ENCODE results near the gene CIAO3.

Gene CIAO3

DNA sequence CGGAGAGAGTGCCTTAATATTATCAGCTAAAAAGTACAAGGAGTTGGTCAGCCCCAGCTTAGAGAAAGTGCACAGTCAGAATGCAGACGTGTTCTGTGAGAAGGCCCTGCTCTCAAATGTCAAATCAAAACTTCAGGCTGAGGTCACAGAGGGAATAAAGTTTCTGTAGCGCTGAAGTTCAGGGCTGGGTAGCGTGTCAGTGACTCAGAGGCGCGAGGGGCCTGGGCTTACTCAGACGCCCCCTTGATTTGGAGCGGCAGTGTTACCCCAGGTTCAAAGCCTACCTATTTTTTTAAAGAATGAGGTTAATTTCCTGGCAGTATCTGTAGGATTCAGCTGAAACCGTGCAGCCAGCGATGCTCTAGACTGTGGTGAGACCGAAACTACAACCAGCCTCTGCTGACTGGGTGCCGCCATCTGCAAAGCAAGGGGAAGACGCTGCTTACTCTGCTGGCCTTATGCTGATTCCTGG lies 4.8 kb downstream of the CIAO3 start:
- peak; percentile 43 to 74 (median 65) for DNase-seq (ENCODE audit: low read depth in 3 of 3)

DNA sequence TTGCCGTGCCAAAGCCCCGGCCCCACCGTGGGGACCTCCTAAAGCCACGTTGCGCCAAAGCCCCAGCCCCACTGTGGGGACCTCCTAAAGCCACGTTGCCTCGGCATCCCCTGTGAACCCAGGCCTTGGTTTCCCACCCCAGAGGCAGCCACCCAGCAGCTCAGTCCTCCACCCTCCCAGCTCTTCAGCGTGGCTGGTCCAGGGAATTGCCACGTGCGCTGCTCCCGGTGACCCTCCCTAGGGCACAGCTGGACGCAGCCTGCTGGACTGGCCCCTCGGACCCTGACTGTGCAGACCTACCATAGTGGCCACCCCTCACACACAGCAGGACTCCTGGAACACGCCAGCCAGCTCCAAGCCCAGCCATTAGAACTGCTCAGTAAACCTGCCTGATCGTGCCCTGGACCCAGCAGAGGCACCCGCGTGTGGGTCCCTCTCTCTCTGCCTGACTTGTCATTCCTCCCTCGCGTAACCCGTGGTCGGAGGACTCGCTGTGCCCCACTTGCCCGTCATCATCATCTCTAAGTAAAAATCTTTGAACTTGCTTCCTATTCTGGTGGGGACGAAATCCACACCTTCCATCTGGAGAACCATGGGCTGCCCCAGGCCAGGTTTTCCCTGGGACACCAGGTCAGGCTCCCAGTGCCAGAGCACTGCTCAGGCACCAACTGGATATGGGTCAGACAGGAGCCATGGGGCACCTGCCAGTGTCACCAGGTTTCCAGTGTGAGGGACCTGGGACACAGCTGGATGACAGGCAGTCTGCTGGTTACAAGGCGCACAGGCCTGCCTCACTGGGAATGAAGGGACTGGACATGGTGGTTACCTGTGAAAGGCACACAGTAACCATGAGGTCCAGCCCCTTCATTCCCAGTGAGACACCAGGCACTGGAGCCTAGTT lies 5.6 kb downstream of the CIAO3 start:
- DNase-seq (ENCODE audit: low read depth in 3 of 3), result no peak

DNA sequence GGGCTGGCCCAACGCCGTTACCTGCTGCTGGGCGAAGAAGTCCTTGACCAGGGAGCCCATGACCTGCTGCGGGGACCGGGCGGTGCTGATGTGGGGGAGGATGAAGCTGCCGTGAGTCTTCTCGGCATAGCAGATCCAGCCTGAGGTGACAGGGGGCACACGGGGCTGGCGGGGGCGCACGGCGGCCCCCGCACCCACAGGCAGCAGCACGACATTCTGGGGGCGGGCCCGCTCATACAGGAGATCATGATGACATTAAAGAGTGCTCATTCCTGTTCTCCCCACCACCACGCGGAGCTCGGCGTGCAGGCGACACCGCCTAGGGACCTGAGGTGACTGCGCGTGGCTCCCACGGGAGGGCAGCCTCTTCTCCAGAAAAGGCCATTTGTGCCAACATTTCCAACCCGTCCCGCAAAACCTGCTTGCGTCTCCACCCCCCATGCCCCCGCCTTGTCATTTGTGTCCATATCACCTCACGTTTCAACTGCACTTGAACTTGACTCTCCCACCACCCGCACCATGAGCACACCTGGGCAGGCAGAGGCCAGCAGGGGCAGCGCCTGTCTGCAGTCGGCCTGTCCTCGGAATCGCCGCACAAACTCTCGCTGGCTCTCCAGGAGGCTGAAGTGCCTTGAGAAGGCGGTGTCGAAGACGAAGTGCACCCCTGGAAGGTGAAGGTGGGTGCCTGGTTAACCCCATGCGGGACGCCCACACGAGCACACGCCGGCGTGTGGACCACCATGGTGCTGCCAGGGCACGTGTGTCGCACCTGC lies 6.4 kb downstream of the CIAO3 start:
- DNase-seq (ENCODE audit: low read depth in 3 of 3), result no peak

DNA sequence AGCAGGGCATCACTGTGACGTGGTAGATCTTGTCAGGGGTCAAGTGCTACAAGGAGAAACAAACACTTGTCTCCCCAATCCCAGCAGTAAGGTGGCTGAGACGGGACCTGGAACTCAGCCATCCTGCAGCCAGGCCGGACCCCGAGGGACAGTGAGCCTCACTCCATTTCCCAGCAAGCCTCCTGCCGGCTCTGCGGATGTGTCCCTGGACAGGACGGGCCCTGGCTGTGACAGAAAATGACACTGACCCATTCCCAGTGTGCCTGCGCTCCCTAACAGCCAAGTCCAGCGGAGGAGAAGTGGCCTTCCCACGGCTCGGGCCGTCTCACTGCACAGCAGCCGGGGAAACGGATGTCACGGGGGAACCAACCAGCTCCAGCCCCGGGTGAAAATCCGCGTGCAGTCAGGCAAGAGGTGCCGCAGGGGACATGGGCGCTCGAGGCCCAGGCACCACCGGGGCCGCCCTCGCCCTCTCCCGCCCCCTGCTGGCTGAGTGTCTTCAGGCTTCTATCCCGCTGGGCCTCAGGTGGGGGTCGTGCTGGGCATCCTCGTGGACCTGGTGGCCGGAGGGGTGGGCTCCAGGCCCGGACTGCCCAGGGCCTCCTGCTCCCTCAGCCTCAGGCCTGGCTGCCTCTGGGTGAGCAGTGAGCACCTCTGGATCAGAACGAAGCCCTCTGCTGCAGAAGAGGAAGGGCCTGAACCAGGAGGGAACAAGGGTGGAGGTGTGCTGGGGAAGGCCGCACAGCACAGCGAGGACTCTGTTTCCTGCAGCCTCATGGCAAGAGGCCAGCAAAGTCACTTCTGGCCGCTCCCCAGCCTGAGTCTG lies 7.2 kb downstream of the CIAO3 start:
- peak in 1 of 3 donors; percentile 49 for DNase-seq (ENCODE audit: low read depth in 3 of 3)

DNA sequence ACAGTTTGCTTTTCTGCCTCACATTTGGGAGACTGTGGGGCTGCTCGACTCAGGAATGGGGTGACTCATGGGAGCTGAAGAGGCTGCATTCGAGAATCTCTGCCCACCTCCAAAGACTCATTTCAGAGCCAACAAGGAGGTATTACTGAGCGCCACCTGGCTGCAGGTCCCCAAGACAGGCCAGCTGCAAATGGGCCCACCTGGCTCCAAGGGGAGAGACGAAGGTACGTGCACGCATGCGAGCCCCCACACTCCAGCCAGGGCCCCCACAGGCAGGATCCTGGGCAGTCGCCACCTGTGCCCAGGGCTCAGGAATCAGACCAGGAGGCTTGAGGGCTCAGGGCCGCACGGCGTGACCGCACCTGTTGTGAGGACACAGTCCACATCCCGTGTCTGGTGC lies 7.9 kb downstream of the CIAO3 start:
- no peak for DNase-seq (ENCODE audit: low read depth in 3 of 3)

DNA sequence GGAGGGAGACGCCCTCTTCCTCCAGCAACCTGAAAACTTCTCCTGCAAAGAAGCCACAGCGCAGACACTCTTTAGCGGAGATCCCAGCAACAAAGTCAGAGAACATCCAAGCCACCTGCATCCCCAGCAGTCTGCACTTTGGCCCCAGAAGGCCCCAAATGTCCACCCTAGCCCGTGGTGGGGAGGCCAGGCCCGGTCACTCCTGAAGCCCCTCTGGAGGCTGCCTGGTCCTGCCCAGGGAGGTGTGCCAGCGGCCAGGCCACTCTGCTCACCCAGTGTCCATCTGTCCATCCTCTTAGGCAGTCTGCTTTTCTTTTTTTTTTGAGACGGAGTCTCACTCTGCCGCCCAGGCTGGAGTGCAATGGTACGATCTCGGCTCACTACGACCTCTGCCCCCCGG lies 8.5 kb downstream of the CIAO3 start:
- no peak for DNase-seq (ENCODE audit: low read depth in 3 of 3)

DNA sequence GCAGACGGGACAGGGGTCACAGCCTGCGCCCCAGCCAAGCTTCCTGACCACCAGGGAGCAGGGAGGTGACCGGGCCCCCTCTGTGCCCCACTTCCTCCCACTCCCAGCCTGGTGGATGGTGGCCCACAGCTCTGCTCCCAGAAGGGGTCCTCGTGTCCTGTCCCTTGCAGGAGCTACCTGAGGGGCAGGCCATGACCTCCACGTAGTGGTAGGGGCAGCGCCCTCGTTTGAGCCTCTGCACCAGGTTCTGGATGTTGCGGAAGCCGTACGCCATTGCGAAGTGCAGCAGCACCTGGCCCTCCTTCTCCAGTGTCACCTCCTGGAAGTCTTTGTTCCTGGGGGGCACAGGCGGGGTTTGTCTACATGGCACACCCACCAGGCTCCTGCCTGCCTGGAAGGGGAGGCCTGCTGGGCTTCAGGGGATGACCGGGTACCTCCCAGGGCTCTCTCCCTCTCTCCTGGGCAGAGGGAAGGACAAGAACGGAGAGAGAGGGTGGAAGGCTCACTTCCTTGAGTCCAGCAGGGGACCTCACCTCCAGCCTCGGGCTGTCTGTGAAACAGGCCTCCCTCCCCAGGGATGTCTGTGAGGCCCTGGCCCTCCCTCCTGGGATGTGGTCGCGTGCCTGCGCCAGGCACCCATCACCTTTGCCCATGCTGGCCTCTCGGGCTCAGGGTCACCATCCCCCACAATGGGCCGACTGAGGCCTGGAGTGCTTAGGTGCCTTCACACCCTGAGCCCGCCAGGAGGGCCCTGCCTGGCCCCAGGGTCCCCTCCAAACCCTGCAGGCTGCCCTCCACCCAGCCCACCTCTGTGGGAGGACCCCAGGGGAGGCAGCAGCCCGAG lies 9.9 kb downstream of the CIAO3 start:
- DNase-seq (ENCODE audit: low read depth in 3 of 3), result no peak

DNA sequence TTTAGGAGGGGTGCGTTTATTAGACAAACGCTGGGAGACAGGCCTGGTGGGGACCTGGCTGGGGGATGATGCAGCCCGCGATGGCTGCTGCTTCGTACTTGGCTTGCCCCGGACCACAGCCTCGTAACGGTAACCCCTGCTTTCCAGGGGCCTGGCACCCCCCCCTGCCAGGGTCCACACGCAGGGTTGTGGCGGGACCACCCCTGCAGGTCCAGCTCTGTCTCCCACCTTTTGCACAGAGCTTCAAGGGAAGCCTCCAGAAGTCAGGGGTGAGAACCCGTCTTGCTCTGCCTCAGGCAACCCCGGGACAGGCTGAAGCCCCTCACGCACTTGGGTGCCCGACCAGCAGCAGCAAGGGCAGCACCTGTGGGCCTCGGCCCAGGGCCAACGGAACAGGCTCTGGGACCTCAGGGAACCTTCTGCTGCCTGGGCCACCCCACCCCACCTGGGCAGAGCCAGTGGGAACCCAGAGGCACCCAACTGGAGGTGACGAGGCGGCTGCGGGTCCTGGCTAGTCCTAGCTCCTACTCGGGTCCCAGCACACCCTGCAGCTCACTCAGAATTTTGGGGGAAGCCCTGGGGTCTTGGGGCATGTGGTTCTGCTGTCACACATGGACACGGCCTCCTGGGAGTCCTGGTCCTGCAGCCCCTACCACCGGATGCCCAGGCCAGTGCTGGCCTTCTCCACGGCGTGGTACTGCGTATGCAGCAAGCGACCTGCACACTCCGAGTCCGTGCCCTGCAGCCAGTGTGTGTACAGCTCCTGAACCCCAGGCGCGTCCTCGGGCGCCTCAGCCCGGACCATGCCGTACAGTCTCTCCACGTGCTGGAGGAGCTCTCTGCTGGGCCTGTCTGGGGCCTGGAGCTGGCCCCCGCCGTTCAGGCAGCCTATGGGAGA lies 10.8 kb downstream of the CIAO3 start:
- no peak for DNase-seq (ENCODE audit: low read depth in 3 of 3)

DNA sequence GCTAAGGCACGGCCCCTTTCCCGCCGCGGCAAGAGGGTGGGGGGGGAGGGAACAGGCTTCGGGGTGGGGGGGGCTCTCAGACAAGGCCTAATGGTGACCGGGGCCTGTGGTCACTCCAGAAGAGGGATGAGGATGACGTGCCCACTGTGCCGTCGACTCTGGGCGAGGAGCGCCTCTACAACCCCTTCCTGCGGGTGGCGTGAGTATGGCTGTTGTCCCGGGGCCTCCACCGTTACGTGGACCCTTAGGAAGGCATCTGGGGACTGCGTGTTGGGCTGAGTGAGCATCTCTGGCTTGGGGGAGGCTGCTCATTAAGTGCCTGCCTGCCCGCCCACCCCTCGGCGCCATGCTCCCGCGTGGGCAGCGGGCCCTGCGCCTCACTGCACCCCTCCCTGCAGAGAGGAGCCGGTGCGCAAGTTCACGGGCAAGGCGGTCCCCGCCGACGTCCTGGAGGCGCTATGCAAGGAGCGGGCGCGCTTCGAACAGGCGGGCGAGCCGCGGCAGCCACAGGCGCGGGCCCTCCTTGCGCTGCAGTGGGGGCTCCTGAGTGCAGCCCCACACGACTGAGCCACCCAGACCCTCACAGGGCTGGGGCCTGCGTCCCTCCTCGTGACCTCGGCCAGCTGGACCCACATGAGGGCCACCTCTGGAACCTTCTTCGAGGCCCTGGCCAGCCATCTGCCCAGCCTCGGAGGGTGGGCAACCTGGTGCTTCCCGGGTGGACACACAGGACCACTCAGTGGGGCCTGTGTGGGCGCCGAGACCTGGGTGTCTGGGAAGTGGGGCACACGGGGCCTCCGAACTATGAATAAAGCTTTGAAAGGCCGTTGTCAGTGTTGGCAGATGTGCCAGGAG lies 11.7 kb downstream of the CIAO3 start:
- DNase-seq (ENCODE audit: low read depth in 3 of 3), result no peak

DNA sequence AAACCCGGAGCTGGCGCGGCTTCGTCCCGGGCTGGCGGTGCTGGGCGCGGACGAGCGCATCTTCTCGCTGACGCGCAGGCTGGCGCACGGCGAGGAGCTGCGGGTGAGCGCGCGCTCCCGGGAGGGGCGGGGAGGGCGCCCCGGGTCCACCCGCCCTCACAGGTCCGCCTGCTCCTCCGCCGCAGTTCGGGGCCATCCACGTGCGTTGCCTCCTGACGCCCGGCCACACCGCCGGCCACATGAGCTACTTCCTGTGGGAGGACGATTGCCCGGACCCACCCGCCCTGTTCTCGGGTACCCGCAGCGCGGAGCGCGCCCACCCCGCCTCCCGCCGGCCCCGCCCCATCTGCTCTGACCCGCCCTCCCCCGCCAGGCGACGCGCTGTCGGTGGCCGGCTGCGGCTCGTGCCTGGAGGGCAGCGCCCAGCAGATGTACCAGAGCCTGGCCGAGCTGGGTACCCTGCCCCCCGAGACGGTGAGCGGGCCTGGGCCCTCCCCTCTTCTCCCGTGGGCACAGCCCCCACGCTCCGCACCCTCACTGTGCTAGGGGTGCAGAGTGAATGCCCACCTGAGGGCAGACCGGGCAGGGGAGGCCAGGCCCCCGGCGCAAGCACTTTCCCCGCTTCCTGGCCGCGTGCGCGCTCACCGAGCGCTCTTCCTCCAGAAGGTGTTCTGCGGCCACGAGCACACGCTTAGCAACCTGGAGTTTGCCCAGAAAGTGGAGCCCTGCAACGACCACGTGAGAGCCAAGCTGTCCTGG lies 12.5 kb downstream of the CIAO3 start:
- peak in 1 of 3 donors; percentile 48 for DNase-seq (ENCODE audit: low read depth in 3 of 3)

DNA sequence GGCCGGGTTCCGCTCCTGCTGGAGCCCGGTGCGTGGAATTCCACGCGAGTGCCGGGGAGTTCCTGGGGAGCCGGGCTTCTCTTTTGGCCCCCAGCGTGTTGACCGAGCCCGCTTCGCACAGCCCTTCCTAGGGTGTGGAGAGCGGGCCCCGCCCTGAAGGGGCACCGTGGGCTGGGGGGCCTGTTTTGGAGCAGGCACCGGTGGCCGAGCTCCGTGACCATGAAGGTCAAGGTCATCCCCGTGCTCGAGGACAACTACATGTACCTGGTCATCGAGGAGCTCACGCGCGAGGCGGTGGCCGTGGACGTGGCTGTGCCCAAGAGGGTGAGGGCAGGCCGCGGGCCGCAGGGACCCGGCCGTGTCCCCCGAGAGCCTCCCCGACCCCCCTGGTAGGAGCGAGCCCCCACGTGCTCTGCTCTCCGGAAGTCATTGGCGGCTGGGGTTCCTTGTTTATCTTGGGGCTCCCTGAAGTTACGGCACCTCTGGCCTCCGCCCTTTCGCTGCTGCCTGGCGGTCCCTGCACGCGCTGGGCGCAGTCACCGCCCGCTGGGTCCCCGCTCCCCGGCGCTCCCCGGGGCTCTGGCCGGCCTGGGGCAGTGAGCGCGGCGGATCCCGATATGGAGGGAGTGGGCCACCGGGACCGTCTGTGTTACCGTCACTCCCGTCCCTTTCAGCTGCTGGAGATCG lies 13.4 kb downstream of the CIAO3 start:
- no peak for DNase-seq (ENCODE audit: low read depth in 3 of 3)

DNA sequence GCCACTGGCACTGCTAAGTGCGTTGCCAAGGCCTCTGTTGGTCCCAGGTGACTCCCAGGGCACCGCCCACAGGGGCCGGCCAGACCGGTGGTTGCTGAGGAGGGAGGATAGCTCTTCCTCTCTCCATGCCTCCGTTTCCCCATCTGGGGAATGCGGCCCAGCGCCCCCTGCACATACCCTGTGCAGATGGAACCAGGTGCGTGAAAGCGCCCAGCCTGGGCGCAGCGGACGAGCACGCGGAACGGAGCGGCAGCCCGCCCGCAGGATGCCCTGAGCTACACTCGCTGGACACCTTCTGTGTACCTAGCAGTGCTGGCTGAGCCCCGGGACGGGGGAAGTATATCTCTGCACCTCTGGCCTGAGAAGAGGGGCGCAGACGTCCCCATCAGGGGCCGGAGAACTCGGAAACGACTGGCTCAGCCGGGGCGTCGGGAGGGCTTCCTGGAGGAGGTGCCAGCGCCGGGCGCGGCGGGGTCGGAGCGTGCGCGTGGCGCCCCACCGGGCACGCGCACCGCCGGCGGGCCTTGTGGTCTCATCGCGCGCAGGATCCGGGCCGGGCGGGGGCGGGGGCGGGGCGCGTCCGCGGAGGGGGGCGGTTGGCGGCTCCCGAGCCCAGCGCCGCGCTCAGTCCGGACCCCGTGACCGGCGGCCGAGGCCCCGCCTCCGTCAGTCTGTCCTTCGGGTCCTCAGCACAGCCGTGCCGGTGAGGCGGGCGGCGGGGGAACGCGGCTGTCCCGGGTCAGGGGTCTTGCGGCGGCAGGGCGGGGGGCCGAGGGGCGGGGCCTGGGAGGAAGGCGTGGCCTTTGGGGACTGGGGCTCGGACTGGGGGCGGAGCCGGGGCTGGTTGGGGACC lies 14.1 kb downstream of the CIAO3 start, which contains the start of the genes CCDC78 and HAGHL:
Gene CCDC78 (minus strand): TSS at position 6 of the 853 bp plus-strand sequence. CDS start 76 bp downstream, outside the sequence.
Gene HAGHL (plus strand): TSS at position 669 of the 853 bp plus-strand sequence. CDS start 404 bp downstream, outside the sequence.
- peak in 1 of 3 donors; percentile 58 for DNase-seq (ENCODE audit: low read depth in 3 of 3)

DNA sequence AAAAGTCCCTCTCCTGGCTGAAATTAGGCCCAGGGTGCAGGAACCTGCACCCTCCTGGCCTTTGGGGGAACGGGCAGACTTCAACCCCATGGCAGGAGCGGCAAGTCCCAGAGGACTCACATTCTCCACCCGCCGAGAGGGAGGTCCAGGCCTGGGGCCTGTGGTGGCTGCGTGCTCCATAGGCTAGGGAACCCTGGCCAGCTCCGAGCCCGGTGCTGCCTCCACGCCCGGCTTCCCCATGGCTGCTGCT lies 14.7 kb downstream of the CIAO3 start:
- no peak for DNase-seq (ENCODE audit: low read depth in 3 of 3)

DNA sequence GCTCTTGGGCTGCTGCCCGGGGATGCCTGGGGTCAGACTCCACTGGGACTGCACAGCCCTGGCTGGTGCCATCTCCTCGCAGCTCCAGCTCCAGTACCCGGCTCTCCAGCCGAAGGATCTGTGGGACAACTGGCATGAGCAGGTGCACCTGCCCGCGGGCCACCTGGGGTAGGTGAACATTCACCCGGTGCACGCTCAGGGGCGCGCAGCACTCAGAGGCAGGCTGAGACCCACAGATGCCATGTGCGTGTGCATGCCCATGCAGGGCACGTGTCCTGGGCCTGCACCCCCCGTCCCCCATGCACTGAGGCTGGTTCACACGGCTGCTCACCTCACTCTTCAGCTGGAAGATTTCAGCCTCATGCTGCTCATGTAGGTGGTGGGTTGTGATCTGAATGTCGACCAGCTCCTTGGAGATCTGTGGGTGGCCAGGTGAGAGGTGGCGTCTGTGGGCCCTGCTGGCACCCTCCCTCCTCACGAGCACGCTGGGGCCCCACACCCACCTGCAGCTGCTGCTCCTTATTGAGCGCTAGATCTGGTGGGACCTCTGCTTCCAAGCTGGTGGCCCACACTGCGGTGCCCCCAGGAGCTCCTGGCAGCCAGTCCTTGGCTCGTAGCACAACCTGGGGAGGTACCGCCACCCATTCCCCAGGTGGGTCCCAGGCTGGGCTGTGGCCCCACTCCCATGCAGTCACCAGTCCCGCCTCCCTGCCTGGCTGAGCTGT lies 15.2 kb downstream of the CIAO3 start:
- DNase-seq (ENCODE audit: low read depth in 3 of 3), result no peak

DNA sequence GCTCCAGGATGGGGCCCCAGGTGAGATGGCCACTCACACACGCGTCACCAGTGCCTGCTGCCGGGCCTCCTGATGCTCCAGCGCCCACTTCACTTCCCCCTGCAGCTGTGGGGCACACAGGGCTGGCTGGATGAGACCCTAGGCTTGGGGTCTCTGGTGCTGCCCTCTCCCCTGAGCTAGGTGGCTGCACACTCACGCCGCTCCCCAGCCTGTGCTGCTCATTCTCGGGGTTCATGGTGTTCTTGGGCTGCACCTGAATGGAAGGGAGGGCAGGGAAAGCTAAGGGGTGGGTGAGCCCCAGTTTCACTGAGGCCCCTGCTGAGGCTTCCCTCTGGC lies 15.8 kb downstream of the CIAO3 start:
- DNase-seq (ENCODE audit: low read depth in 3 of 3), result no peak
